ENCODE results near the gene SLCO1B3. TPM values are rescaled to one million over a fixed set of nuclear protein-coding genes. Genes with fewer than 3 reads are reported as not detected.

SLCO1B3 gene
- total RNA-seq, 4 donors from 2014 or later, result 0.35 TPM; not detected in 3

- WGBS, 2 donors (ENCODE audit: low coverage in 1 of 2), result 44 to 61% methylated on average over 2 of the region's 2 CpGs
- H3K36me3 ChIP-seq, result no peaks in the 10 kb centered on the region
- H3K27me3 ChIP-seq, result no peaks in the 10 kb centered on the region
- no peak for ATAC-seq
- no peak overlapping the region for H3K4me3 ChIP-seq
- TF ChIP-seq EP300 (IDR thresholded peaks at IDR 0.05) (no peak), POLR2A (IDR thresholded peaks at IDR 0.05) (no peak), POLR2AphosphoS5 (IDR thresholded peaks at IDR 0.05) (no peak)
- TF ChIP-seq, protein P1, sequence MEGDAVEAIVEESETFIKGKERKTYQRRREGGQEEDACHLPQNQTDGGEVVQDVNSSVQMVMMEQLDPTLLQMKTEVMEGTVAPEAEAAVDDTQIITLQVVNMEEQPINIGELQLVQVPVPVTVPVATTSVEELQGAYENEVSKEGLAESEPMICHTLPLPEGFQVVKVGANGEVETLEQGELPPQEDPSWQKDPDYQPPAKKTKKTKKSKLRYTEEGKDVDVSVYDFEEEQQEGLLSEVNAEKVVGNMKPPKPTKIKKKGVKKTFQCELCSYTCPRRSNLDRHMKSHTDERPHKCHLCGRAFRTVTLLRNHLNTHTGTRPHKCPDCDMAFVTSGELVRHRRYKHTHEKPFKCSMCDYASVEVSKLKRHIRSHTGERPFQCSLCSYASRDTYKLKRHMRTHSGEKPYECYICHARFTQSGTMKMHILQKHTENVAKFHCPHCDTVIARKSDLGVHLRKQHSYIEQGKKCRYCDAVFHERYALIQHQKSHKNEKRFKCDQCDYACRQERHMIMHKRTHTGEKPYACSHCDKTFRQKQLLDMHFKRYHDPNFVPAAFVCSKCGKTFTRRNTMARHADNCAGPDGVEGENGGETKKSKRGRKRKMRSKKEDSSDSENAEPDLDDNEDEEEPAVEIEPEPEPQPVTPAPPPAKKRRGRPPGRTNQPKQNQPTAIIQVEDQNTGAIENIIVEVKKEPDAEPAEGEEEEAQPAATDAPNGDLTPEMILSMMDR (IDR thresholded peaks at IDR 0.05), result no peak
- H3K9me3 ChIP-seq, result no peaks in the 10 kb centered on the region
- H3K4me1 ChIP-seq, result peaks cover 0 to 11% (median 0%) of the 10 kb centered on the region in 3 donors
- H3K27ac ChIP-seq, result no peak overlapping the region
Observed at GRCh38 chr12:20963303-20963702, 152.8 kb downstream of the SLCO1B3 start.

GRCh38 chr12:20963762-20964161, 153.3 kb downstream of the SLCO1B3 start:
- TF ChIP-seq POLR2AphosphoS5 (IDR thresholded peaks at IDR 0.05) (no peak), POLR2A (IDR thresholded peaks at IDR 0.05) (no peak), EP300 (IDR thresholded peaks at IDR 0.05) (no peak)
- TF ChIP-seq, protein P1 (IDR thresholded peaks at IDR 0.05), result no peak
- Histone ChIP-seq H3K27me3 (no peaks in the 10 kb centered on the region), H3K4me3 (no peak overlapping the region), H3K27ac (no peak overlapping the region), H3K36me3 (no peaks in the 10 kb centered on the region), H3K9me3 (no peaks in the 10 kb centered on the region), H3K4me1 (peaks cover 0 to 11% (median 0%) of the 10 kb centered on the region in 3 donors)
- ATAC-seq, result no peak
- WGBS, 2 donors (ENCODE audit: low coverage in 1 of 2), result 73 to 84% methylated on average over 4 of the region's 4 CpGs

Small RNA genes within 50 kb of the gene (small RNA-seq; reads per million reads assigned to genes)
- gene AC011604.1, result 0 reads per million in 4 donors

Other genes starting within 250 kb of the SLCO1B3 start
- under 1 TPM; 0.40 to 0.93 (median 0.73) TPM for gene SLCO1C1, start 115.4 kb upstream of the SLCO1B3 start, total RNA-seq